Anterior cingulate cortex (tissue), 58 donors: ENCODE data around the gene LMF2.

ENCODE experiments used
- DNase-seq, 58 donors: peaks; one replicate each; lab custom pipeline; 2025; lab: John Stamatoyannopoulos, UW

LMF2 gene

GRCh38 chr22:50486561-50487289 lies 20.8 kb downstream of the LMF2 start, which contains the start of gene MIOX:
Gene MIOX, plus strand, starts transcription at chr22:50486859. Its CDS starts 39 bp downstream, at chr22:50486898.
- DNase-seq = no peak

DNA sequence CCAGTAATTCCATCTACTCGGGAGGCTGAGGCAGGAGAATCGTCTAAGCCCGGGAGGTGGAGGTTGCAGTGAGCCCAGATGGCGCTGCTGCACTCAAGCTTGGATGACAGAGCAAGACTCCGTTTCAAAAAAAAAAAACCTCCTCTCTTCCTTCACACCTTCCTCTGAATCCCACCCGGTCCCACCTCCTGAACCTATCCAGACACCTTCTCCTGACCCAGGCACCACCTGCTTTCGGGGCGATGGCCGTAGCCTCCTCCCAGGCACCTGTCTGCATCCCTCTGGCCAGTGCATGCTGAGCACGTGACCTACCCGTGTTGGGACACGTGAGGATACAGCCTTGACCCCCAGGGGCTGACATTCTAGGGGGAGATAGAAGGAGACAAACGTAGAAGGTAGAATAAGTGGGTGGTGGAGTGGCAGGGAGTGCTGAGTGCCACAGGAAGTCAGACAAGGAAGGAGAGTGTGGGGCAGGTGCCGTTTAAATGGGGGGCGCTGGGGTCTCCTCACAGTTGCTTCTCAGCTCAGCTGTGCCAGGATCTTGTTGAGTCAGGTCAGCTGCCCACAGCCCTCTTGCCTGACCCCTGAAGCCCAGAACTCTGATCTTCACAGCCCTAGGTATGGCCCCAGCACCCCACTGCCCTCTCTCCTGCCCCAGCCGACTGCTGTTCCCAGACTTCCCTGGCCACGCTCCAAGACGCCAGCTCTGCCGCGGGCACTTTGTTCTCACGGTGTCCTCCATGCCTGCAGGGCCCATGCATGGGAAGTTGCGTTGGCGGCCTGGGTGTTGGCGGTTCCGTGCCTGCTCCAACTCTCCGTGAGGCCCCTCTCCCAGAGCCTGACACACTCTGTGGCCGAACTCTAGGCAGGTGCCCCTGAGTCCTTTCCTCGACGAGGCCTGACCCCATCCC lies 22.0 kb downstream of the LMF2 start:
- DNase-seq = no peak

DNA sequence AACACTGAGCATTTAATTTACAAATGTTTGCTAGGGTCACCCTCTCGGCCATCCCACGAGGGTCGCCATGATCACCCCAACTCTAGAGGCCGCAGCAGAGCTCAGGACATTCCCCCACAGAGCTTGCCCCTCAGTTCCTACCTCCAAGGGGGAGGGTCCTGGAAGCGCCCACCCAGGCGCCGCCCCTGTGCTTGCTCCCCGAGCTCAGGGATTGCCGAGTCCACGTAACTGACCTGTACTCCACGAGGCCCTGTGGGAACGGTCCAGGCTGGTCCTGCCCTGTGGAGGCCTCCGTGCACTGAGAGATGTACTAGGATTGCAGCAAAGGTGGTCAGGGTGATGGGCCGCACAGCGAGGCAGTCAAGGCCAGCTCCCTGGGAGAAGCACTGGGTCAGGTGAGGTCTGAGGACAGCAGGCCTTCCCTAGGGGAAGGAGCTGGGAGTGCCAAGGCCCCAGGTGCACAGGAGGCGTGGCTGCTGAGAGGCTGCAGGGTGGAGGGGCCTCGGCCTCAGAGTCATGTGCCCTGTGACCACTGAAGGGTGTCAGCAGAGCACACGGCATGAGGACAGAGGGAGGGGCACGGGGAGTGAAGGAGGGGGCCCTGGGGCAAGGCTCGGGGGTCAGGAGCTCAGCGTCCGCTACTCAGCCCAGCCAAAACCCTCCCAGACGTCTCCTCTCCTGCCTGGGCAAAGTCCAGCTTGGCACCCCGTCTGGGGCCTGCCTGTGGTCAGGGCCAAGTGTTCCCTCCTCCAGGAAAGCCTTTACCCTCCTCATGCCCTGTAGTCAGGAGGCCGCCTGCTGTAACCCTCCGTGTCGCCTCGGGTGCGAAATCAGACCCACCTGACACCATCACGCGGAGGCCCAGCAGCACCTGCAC lies 23.3 kb downstream of the LMF2 start:
- no peak for DNase-seq

DNA sequence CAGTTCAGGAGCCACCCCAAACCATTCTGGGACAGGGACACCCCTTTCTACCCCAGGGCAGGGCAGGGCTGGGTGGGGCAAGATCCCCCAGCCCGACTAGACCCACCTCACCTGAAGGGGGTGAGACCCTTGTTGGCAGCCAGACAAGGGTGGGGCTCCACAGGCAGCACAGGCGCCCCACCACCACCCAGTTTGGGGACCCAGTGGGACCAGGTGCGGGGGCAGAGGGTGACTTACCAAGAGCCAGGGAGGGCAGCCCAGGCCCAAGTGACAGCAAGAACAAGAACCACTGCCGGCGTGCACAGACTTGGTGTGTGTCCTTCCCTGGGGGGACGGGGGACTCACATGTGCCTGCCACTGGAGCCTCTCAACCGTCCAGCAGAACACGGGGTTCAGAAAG lies 23.9 kb downstream of the LMF2 start:
- DNase-seq = no peak

GRCh38 chr22:50483106-50483505 lies 24.4 kb downstream of the LMF2 start:
- no peak for DNase-seq

DNA sequence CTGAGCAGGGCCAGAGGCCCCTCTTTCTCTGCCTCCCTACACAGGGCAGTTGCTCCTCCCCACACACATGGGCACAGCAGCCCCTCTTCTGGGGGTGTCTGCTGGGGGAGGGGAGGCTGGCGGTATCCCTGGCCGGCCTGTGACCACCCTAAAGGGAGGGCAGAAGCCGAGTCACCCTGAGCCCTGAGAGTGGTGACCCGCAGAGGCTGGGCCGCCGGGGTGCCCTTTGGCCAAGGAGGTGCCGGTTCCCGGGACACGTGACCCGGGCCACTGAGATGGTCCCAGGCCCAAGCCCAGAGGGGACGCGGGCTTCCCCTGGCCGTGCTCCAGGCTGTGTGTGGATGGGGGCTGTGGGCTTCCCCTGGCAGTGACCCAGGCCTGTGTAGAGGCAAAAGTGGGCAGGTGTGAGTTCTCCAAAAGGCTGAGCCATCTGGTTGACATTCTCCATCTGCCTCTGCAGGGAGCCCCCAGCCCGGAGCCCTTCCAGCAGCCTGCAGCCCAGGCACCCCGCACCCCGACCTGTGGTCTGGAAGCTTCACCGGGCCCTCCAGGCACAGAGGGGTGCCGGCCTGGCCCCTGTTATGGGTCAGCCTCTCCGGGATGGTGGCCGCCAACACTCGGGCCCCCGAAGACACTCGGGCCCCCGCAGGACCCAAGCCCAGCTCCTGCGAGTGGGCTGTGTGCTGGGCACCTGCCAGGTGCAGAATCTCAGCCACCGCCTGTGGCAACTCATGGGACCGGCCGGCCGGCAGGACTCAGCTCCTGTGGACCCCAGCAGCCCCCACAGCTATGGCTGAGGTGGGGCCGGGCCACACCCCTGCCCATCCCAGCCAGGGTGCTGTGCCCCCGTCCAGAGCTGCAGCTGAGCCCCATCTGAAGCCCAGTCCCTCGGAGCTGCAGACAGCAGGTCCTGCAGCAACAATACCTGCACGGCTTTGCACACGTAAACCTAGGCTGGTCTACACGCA lies 25.1 kb downstream of the LMF2 start:
- DNase-seq = no peak

- DNase-seq = no peak
Measured at GRCh38 chr22:50481440-50482106, 25.9 kb downstream of the LMF2 start, which contains the start of gene ADM2. Gene ADM2, plus strand, starts transcription at chr22:50481543. Its CDS starts 305 bp downstream, at chr22:50481848.

DNA sequence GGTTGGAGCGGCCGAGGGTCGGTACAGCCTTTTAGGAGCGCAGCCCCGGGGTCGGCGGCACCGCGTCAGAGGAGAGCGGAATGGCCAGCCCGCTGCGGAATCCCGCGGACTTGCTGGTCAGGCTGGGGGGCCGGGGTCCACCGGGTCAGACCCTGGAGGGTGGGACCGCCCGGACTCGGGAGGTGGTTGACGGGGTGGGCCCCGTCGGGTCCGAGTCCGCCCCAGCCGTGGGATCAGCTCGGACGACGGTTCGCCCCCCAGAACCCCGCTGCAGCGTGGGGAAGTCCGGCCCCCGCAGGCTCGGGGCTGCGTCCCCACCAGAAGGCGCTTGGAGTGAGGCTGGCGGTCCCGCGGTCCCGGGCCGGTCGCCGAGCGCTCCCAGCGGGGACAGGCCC lies 26.5 kb downstream of the LMF2 start:
- no peak for DNase-seq

DNA sequence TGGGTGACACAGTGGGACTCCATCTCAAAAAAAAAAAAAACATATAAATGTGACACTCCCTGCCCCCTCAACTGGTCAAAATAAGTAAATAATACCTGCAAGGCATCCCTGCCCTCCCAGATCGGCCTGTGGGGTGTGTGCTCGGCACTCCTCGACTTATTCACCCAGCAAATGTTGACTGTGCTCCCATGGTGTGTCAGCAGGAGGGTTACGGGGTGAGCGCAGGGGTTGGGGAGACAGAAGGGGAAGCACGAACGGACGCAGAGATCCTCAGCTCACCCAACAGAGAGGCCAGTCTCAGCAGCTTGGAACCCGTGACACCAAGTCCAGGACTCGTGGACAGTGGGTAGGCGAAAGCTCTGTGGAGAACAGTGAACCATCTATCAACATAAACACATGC lies 27.8 kb downstream of the LMF2 start:
- DNase-seq = no peak

- no peak for DNase-seq
Measured at GRCh38 chr22:50477923-50478322, 29.6 kb downstream of the LMF2 start.

- no peak for DNase-seq
Measured at GRCh38 chr22:50476868-50477267, 30.6 kb downstream of the LMF2 start.

DNA sequence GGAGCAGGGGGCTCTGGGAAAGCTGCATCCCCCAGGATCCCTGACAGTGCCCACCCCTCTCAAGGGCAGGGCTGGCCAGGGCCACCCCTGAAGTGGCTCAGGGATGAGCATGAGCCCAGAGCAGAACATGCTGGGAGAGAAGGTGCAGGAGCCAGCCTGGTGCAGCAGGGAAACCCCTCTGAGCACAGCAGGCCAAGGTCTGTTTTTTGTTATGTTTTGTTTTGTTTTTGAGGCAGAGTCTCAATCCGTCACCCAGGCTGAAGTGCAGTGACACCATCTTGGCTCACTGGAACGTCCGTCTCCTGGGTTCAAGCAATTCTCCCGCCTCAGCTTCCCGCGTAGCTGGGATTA lies 31.9 kb downstream of the LMF2 start:
- no peak for DNase-seq

GRCh38 chr22:50474710-50475651 lies 32.5 kb downstream of the LMF2 start, which contains the start of gene SBF1:
Gene SBF1, minus strand, starts transcription at chr22:50475035. Its CDS starts 195 bp downstream, at chr22:50474840.
- peak; percentile 10 to 94 (median 86) for DNase-seq

- DNase-seq = peak in 16 of 58 donors; percentile 19 to 44 (median 25)
Measured at GRCh38 chr22:50473855-50474671, 33.4 kb downstream of the LMF2 start.

GRCh38 chr22:50473088-50473487 lies 34.4 kb downstream of the LMF2 start:
- DNase-seq = no peak

- DNase-seq = no peak
Measured at GRCh38 chr22:50471962-50472361, 35.5 kb downstream of the LMF2 start.
